Measurements from ENCODE around the gene KRTAP4-8. TPM values are rescaled to one million over a fixed set of nuclear protein-coding genes. Genes with fewer than 3 reads are reported as not detected.
"Not testable (repeated sequence)": the region's sequence is repeated elsewhere in the genome, so short reads cannot be mapped to it uniquely, and the experiment has no call there.

KRTAP4-8 gene
- total RNA-seq, 1 donor from 2014 or later, result not detected

GRCh38 chr17:41071606-41072360 is 26.2 kb downstream of the KRTAP4-8 start:
- DNase-seq (ENCODE audit: low spot score), result no peak
- no peak for ATAC-seq
- intact Hi-C loops (cut with DNase I), result no loop called here

- intact Hi-C loops (cut with DNase I), result no loop called here
- ATAC-seq (no peak), DNase-seq (ENCODE audit: low spot score) (no peak)
These were observed 28.9 kb downstream of the KRTAP4-8 start for GRCh38 chr17:41069031-41069430.

DNA sequence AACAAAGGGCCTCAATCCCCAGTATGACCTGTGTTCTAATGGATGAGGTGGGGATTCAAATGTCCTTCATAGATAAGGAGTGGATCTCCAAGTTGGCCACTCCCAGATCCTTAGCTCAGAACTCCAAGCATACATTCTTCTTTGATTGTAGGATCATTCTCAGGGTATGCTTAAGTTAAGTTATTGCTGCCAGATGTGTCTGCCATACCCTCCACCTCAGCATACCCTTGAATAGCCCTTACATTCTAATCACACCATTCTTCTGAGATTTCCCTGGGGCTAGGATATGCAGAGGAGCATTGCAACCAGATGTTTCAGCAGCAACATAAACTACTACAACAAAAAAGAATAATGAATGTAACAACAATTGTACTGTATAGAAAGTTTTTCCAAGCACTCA is 30.7 kb downstream of the KRTAP4-8 start:
- intact Hi-C loops (cut with DNase I), result no loop called here

DNA sequence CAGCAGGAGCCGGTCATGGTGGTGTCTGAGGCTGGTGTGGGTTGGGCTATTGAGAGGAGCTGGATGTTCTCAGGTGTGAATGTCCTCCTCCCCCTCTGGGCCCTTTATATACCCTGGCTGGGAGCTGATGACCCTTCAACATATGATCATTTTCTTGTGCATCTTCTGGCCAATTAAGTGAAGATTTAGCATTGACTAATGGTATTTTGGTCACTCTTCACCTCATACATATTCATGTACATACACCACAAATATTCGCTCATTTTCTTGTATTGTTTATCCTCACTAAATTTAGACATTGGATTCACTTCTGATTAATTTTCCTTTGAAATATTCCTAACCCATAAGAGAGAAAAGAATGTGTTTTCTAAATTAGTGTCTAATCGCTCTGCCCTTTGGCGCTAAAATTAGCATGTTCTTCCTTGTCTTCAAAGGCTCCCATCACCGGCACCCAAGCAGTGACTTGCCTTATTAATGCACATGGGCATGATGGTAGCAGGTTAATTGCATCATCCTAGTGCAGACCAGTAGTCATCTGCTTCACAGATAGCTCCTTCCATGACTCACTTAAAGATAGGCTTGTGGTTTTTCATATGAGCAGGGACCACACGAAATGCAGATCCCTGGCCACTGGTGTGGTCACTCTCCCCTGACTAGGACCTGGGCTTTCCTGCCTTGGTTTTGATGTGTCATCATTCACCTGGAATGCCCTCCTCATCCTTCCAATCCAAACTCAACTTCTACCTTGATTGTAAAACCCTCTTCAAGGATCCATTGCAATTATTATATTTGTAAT is 31.9 kb downstream of the KRTAP4-8 start, which contains the start of gene KRTAP2-4:
Gene KRTAP2-4, minus strand, starts transcription at position 51 of the 796 bp plus-strand sequence. Its CDS starts 34 bp downstream, at position 17.
- intact Hi-C loops (cut with DNase I), result no loop called here
- no peak for ATAC-seq
- DNase-seq (ENCODE audit: low spot score), result no peak

More for the DNA sequence above, 30.7 kb downstream of the KRTAP4-8 start:
- DNase-seq (ENCODE audit: low spot score), result no peak
- no peak for ATAC-seq

- intact Hi-C loops (cut with DNase I); DNase-seq (ENCODE audit: low spot score); ATAC-seq: not testable (repeated sequence)
These were observed 32.8 kb downstream of the KRTAP4-8 start for GRCh38 chr17:41065016-41065689.

DNA sequence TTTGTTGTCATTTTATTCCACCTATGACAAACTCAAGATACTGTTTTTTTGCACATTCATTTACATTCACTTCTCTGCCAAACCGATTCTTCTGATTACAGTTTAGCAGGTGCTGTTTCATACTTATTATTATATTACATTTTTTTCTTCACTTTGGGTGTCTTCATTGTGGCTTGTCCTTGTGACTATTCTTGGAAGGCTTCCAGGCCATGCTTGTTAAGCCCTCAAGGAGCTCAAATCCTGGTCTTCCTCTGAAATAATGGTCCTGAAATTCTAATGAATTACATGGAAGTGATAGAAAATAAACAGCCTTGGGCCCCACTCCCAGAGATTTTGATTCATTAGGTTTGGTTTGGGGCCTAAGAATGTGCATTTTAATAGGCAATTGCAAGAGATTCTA is 33.6 kb downstream of the KRTAP4-8 start:
- ATAC-seq (no peak), DNase-seq (ENCODE audit: low spot score) (no peak)
- intact Hi-C loops (cut with DNase I), result no loop called here

DNA sequence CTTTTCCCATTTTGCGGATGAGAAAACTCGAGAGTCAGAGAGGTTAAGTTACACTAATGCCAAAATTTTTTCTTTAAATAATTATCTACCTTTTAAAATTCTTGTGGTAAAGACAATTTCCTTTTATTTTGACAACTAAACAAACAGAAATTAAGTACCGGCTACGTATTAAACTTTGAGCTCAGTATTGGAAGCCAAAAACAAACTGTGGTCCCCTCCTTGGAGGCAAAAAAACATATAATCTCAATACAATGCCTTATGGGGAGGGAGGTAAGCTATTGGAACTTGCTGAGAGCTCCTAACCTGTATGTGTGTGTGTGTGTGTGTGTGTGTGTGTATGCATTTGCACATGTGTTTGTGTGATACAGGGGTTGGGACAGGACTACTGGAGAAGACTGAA is 34.5 kb downstream of the KRTAP4-8 start:
- intact Hi-C loops (cut with DNase I), result no loop called here
- DNase-seq (ENCODE audit: low spot score) (no peak), ATAC-seq (no peak)

DNA sequence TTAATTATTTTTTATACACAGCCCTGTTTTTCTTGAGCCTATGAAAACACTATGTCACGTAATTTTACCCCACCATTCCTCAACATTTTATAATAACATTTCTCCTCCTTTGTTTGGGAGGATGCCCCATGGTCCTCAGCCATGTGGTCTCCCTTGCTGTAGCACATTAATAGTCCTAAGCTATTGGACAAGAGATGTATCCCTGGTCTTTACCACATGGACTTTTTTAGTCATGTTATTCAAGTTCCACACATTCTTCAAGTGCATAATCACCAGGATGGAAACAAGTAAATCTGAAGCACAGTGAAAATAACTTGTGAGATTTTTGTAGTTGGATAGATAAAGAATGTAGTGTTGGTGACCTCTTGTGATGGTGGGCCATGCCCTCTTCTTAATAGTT is 36.0 kb downstream of the KRTAP4-8 start:
- DNase-seq (ENCODE audit: low spot score), result no peak
- intact Hi-C loops (cut with DNase I), result no loop called here
- peak; percentile 67 for ATAC-seq

GRCh38 chr17:41060052-41060604 is 37.8 kb downstream of the KRTAP4-8 start, which contains the start of gene KRTAP2-3:
KRTAP2-3 (minus strand) TSS chr17:41060114; CDS start chr17:41060050, 64 bp downstream.
- intact Hi-C loops (cut with DNase I), result no loop called here
- ATAC-seq (no peak), DNase-seq (ENCODE audit: low spot score) (no peak)

DNA sequence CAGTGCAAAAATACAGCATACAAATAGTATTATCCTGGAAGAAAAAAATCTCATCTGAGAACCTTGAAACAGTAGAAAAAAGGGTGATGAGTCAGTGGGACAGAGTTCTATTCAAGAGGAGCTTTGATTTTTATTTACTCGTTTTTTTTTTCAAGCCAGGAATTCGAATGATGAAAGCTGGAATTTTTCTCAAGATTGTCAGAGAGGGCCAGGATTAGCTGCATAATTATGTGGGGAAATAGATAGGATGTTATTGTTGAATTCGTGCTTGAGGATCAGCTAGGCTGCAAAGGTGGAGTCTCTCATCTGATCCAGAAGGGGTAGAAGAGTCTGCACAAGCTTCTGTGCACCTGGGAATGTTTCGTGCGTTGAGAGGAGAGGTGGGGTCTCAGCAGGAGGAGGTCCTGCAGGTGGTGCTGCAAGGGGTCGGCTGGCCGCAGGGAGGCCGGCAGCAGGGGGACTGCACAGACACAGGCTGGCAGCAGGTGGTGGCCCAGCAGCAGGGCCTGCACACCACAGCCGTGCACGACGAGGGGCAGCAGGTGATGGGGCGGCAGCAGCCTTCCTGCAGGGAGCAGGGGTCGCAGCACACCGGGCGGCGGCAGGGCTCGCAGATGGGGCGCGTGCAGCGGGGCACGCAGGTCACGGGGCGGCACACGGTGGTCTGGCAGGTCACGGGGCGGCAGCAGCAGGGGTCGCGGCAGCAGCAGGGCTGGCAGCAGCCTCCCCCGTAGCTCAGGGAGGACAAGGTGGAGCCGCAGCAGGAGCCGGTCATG is 38.5 kb downstream of the KRTAP4-8 start:
- intact Hi-C loops (cut with DNase I); ATAC-seq; DNase-seq (ENCODE audit: low spot score): not testable (repeated sequence)

- no peak for ATAC-seq
- intact Hi-C loops (cut with DNase I), result no loop called here
- DNase-seq (ENCODE audit: low spot score), result no peak
These were observed 39.2 kb downstream of the KRTAP4-8 start for GRCh38 chr17:41058741-41059140.

GRCh38 chr17:41057547-41057946 is 40.4 kb downstream of the KRTAP4-8 start:
- DNase-seq (ENCODE audit: low spot score) (no peak), ATAC-seq (no peak)
- intact Hi-C loops (cut with DNase I), result no loop called here

GRCh38 chr17:41055130-41055529 is 42.8 kb downstream of the KRTAP4-8 start, which contains the start of gene KRTAP2-2:
KRTAP2-2 (minus strand) TSS chr17:41055230; CDS start chr17:41055211, 19 bp downstream.
- ATAC-seq; intact Hi-C loops (cut with DNase I); DNase-seq (ENCODE audit: low spot score): not testable (repeated sequence)

DNA sequence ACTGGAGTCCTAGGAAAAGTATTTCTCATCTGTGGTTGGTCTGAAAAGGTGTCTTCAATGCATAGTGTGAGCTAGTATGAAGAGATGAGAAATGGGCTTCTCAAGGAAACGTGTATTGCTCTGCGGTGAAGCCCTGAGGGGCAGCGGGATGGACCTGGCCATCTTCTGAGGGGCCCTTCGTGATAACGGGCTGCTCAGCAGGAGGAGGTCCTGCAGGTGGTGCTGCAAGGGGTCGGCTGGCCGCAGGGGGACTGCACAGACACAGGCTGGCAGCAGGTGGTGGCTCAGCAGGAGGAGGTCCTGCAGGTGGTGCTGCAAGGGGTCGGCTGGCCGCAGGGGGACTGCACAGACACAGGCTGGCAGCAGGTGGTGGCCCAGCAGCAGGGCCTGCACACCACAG is 43.4 kb downstream of the KRTAP4-8 start:
- ATAC-seq; intact Hi-C loops (cut with DNase I); DNase-seq (ENCODE audit: low spot score): not testable (repeated sequence)

DNA sequence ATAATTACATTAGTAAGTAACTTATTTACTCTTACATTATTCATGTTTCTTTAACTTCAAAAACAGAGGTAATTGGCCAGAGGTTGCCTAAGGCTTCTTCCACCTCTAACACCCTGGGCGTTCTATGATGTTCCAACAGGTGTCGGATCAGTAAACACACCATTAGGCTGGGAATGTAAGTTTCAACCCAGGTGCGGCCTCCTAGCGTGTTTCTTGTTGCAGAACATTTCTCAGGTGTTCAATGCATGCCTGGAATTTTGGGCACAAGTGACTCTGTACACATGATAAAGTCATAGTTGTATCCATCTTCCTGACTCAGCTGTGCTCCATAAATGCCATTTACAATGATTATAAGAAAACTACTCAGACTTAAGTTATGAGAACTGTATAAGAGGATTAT is 43.9 kb downstream of the KRTAP4-8 start:
- ATAC-seq (no peak), DNase-seq (ENCODE audit: low spot score) (no peak)
- intact Hi-C loops (cut with DNase I), result no loop called here

- no peak for DNase-seq (ENCODE audit: low spot score)
- intact Hi-C loops (cut with DNase I), result no loop called here
- ATAC-seq, result no peak
These were observed 45.4 kb downstream of the KRTAP4-8 start for GRCh38 chr17:41052566-41052965.

GRCh38 chr17:41049110-41049509 is 48.8 kb downstream of the KRTAP4-8 start:
- ATAC-seq, result no peak
- no peak for DNase-seq (ENCODE audit: low spot score)
- intact Hi-C loops (cut with DNase I), result no loop called here

- ATAC-seq, result no peak
- intact Hi-C loops (cut with DNase I), result no loop called here
These were observed 49.5 kb downstream of the KRTAP4-8 start for GRCh38 chr17:41048441-41048840.

More at GRCh38 chr17:41048441-41048840, 49.5 kb downstream of the KRTAP4-8 start:
- DNase-seq (ENCODE audit: low spot score), result no peak

Data from sciatic nerve (tissue), 2 donors.